HG03565 (cell line): ENCODE results near the gene AFF1.

Source experiments
- ATAC-seq: cut with Tn5 transposase; IDR thresholded peaks from one replicate; pipeline ENCODE4 v1.9.1; 2021; ENCODE audit warnings: mild to moderate bottlenecking, moderate library complexity; ENCODE audit not compliant: unreplicated experiment

Gene AFF1, protein sequence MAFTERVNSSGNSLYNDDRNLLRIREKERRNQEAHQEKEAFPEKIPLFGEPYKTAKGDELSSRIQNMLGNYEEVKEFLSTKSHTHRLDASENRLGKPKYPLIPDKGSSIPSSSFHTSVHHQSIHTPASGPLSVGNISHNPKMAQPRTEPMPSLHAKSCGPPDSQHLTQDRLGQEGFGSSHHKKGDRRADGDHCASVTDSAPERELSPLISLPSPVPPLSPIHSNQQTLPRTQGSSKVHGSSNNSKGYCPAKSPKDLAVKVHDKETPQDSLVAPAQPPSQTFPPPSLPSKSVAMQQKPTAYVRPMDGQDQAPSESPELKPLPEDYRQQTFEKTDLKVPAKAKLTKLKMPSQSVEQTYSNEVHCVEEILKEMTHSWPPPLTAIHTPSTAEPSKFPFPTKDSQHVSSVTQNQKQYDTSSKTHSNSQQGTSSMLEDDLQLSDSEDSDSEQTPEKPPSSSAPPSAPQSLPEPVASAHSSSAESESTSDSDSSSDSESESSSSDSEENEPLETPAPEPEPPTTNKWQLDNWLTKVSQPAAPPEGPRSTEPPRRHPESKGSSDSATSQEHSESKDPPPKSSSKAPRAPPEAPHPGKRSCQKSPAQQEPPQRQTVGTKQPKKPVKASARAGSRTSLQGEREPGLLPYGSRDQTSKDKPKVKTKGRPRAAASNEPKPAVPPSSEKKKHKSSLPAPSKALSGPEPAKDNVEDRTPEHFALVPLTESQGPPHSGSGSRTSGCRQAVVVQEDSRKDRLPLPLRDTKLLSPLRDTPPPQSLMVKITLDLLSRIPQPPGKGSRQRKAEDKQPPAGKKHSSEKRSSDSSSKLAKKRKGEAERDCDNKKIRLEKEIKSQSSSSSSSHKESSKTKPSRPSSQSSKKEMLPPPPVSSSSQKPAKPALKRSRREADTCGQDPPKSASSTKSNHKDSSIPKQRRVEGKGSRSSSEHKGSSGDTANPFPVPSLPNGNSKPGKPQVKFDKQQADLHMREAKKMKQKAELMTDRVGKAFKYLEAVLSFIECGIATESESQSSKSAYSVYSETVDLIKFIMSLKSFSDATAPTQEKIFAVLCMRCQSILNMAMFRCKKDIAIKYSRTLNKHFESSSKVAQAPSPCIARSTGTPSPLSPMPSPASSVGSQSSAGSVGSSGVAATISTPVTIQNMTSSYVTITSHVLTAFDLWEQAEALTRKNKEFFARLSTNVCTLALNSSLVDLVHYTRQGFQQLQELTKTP

DNA sequence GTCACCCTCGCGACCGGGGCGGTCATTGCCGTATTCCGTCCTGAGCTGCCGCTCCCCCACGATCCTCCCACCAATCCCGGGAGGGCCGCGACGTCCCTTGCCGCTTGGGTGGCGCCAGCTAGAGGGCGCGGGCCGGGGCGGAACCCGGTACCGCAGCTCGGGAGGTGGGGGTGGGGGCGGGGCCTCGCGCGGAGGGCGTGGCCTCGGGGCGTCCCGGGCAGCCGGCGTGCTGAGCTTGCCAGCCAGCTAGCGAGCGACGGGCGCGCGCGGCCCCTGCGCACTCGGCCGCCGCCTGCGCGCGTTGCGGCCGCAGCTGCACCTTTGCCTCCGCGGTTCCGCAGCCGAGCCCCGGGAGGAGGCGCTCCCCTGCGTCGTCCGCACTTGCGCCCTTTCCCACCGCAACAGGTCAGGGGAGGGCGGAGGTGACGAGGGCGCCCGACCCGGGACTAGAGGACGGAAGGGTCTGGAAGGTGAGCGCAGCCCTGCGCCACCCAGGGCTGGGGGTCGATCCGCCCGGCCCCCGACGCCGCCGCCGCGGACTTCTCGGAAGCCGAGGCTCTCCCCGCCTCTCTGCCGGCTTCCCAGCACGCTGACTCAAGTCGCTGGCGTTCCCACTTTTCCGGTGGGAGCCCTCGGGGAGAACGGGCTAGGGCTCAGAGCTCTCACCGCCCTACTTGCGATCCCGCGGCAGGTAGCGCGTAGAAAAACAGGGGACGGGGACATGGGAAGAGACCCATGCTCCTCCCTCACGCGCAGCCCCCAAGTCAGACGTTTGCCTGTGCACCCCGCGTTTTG, at the start of gene AFF1:
AFF1 (plus strand) TSS at position 241 of the 795 bp plus-strand sequence. CDS start 13,523 bp downstream, outside the sequence.
- peak; percentile 45 for ATAC-seq

DNA sequence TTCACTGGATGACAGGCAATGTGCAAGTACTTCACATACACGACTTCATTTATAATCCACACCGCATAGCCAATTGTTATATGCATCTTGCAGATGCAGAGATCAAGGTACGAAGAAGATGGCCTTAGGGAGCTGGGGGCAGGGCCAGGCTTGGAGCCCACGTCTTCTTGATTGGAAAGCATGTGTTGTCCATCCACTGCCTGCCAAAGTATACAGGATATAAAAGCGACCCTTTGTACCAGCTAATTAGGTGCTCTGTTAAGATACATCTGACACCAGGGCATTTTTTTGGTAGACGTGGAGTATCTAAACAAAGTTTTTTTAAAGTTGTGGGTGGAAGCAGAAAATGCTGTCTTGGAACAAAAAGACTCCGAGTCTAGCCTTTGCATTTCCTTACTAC, 44.0 kb upstream of the AFF1 start:
- no peak for ATAC-seq

DNA sequence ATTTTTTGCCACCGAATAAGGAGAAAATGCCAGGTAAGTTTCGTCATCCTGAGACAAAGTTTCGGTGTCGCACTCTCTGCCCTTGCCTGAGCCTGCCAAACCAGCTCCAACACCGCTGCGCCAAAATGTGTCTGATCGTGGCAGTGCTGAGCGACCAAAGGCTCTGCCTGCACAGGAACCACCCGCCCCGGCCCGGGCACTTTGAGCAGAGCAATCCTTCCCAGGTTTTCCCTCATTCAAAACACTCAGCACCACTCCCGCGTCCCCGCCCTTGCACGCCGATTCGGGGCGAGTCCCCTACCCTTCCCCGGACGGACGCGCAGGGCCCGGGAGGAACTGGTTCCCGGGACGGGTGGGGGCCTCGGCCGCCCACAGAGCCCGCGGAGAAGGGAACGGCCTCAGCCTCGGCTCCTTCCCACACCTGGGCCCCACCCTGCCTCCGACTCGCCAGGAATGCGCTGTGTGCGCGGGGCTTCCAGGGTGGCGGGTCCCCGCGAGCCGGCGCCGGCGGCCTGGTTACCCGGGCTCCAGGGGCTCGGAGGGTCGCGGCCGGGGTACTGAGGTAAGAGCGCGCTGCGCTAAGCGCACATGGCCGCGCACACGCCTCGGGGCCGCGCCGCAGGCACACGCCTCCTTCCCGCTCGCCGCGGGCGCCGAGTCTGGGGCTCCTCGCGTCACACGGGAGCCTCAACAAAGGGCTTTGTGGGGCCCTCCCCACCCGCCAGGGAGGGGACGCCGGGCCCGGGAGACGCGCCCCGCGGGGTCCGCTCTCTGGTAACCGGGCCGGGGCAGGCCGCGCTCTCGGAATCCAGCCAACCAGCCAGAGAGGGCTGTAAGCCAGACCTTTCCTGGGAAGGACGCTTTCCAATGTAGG, 42.8 kb upstream of the AFF1 start, which contains the start of gene C4orf36:
C4orf36 (minus strand) TSS at position 661 of the 874 bp plus-strand sequence. CDS start 902 bp downstream, outside the sequence.
- ATAC-seq = peak; percentile 39

DNA sequence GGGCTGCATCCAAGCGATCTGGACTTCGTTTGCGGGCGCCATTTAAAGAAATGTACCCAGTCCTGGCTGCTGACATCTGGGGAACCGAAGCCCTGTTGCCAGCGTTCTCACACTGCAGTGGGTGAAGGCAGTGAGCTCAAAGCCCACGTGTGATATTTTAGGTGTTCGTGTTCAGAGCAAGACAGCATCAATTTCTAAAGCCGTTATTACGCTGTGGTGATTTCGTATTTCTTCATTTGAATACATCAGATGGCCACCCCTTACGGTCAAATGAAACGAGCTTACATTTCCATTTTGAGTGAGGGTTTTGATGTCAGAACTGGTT, 42.2 kb upstream of the AFF1 start:
- ATAC-seq = no peak

DNA sequence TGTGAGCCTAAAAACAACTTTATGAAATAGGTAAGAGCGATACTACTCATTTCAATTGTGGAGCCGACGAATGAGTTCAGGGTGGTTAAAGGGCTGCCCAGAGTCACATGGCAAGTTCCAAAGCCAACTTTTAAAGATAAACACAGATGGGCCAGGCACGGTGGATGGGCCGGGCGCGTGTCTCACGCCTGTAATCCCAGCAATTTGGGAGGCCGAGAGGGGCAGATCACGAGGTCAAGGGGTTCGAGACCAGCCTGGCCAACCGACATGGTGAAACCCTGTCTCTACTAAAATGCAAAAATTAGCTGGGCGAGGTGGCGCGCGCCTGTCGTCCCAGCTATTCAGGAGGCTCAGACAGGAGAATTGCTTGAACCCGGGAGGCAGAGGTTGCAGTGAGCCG, 41.7 kb upstream of the AFF1 start:
- ATAC-seq = no peak

DNA sequence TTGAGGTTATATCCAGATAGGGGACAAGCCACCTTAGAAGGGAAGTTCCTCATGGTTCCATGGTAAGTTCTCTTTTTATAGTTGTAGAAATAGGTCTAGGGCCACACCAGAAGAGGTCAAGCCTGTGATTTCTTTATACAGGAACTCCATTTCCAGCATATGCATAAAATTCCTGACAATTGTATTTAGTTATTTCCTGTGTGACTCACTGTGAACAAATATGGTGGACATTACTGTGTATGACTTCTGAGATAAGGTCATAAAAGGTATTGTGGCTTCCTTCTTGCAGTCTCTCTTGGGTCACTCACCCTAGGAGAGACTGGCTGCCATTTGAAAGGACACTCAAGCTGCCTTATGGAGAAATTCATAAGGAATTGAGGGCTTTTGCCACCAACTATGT, 40.4 kb upstream of the AFF1 start:
- ATAC-seq = no peak

DNA sequence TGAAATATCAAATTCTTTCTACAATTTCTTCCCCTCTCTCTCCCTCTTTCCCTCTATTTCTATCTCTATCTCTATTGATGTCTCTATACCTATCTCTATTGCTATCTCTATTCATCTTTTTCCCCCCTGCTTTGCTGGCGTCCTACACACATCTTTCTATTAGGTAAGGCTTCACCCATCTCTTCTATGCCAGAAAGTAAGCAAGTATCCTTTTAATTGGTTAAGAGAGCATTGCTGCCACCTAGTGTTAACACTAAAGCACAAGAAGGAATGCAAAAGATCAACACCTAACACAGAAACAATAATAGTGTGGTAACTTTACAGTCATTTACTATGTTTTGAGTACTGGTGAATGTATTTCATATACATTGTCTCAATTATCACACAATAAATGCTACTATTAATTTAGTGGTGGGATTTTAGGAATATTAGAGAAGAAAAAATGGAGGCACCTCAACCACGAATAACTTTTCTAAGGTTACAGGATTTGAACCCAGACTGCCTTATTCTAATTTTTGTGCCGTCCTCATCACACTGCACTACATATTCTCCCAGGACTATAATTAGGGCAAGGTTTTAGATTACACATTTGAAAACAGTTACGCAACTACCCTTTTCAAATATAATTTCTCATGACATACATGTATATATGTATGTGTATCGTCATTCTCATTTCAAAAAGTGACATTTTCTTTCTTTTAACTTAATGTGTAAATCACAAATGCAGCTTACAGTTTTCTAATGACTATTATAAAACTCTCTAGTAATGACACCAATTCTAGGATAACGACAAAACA, 38.9 kb upstream of the AFF1 start:
- peak; percentile 59 for ATAC-seq

DNA sequence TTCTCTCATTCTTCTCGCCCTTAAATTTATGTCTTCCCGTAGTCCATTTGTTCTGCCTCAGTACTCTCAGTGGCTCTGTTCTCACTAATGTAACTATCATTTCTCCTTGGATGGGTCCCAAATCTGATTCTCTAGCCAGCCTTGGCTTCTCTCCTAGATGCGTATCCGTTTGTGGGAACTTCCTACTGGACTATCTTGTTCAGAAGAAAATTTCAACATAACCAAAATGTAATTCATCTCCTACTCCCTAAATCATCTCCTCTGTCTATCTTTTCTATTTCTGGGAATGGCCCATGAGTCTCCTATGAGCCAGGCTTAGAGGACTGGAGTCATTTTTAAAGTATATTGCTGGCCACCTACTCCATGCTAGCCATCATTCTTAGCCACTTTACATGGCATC, 38.2 kb upstream of the AFF1 start:
- no peak for ATAC-seq

DNA sequence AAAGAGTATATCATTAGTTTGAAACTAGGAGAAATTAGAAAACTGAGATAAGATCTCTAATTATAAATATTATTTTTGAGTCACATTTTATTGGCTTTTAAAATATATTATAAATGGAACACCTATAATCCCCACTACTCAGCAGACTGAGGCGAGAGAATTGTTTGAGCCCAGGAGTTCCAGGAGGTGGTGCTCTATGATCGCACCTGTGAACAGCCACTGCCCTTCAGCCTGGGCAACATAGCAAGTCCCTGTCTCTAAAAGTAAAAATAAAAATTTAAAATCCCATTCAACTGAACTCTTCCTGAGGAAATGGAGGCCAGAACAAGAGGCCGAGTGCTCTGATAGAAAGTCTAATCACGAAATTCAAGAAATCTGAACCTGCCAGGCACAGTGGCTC, 36.2 kb upstream of the AFF1 start:
- ATAC-seq = no peak

DNA sequence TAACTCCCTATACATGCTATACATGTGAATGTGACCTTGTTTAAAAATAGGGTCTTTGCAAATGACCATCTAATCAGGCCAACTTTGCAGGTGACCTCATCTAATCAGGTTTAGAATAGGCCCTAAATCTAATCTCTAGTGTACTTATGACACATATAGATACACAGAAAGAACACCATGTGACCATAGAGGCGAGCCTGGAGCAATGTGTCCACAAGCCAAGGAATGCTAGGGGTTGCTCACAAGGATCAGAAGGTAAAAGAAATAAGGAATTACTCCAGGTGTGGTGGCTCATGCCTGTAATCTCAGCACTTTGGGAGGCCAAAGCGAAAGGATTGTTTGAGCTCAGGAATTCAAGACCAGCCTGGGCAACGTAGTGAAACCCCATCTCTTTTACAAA, 32.9 kb upstream of the AFF1 start:
- ATAC-seq = no peak

DNA sequence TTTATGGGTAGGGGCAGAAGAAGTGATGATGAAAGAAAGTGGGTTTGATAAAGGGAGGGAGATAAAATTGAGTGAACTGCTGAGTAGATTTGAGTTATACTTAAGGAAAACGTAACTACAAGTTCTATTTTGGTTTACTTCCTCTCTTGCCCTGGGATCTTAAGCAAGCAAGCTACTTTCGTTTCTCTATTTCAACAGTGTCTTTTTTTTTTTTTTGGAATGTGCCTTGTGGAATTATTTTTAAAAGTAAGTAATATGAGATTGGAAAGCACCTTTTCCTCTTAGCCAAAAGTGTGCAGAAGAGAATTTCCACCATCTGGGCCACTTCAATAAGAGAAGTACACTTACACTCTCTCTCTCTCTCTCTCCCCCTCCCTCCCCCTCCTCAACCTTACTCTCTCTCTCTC, 26.6 kb upstream of the AFF1 start:
- no peak for ATAC-seq

DNA sequence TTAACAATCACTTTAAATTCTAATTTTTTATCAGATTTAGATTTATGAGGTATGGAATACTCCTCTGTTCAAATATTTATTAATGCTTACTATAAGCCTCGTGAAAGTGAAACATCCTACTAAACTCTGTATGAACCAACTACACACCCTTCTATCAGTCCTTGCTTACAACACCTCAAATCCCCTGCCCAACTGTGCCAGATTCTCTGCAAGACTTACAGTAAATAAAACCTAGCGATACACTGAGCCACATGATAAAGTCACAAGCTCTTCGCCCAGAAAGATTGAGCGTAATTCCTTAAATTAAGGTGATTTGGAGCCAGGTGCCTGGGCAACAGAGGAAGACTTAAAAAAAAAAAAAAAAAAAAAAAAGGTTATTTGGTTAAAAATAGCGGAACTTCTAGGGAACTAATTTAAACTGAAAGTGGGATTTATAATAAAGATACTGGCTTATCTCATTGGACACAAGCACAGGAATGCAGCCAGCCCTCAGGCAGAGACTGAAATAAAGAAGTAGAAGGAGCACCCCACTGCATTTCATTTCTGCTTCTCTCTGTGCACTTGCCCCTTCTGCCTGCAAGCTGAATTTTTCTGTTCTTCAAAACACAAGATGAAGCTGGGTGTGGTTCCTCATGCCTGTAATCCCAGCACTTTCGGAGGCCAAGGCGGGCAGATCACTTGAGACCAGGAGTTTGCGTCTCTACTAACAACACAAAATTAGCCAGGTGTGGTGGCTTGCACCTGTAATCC, 25.1 kb upstream of the AFF1 start:
- no peak for ATAC-seq

DNA sequence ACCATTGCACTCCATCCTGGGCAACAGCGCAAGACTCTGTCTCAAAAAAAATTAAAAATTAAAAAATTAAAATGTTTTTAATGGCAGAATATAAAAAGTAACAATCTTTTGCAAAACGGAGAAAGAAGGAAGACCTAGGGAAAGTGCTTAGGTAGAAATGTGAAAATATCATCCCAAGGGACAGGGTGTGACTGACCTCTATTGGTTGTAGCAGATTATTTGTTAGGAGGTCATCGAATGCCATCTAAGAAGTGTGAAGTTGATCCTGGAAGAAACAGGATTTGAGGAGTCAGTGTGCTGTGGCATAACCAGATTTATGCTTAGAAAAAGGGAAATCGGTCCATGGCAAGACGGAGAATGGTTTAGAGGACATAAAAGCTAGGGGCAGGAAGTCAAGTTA, 24.4 kb upstream of the AFF1 start:
- ATAC-seq = no peak

DNA sequence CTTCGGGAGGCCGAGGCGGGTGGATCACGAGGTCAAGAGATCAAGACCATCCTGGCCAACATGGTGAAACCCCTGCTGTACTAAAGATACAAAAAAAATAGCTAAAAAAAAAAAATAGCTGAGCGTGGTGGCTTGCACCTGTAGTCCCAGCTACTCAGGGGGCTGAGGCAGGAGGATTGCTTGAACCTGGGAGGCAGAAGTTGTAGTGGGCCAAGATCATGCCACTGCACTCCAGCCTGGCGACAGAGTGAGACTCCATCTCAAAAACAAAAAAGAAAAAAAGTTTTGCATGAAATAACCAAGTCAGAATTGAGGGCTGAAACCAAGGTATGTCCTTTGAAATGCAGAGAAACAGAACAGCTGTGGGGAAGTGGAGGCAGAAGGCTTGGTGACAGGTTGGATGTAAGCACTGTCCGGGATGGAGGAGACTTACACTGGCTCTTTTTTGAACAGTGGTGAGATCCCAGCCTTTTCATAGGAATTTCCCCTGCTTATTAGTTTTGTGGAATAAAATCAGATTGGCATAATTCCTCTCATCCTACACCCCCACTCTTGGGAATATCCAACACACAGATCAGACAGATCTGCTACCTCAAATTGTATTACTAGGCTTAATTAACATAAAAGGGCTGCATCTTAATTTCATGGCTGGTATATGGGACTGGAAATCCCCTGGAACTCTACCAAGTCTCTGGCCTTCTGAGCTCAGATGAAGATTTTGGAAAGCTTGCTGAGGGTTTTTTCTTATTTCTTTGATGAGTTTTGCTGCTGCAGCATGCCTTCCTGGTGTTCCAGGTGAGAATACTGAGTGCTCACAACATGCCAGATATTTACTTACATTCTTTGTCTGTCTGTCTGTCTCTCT, 23.8 kb upstream of the AFF1 start:
- no peak for ATAC-seq

DNA sequence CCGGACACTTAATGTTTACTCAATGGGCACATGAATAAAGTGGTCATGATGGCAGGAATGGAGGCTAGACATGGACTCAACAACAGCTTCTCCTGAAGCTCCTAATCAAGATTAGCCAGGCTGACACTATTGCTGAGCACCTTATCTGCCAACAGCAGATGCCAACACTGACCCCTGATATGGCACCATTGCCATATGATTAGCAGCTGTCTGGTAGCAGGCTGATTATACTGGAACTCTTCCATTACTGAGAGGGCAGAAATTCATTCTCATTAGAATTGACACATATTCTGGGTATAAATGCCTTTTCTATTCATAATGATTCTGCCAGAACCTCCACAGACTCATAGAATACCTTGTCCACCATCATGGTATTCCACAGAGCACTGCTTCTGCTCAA, 18.4 kb upstream of the AFF1 start:
- ATAC-seq = no peak

DNA sequence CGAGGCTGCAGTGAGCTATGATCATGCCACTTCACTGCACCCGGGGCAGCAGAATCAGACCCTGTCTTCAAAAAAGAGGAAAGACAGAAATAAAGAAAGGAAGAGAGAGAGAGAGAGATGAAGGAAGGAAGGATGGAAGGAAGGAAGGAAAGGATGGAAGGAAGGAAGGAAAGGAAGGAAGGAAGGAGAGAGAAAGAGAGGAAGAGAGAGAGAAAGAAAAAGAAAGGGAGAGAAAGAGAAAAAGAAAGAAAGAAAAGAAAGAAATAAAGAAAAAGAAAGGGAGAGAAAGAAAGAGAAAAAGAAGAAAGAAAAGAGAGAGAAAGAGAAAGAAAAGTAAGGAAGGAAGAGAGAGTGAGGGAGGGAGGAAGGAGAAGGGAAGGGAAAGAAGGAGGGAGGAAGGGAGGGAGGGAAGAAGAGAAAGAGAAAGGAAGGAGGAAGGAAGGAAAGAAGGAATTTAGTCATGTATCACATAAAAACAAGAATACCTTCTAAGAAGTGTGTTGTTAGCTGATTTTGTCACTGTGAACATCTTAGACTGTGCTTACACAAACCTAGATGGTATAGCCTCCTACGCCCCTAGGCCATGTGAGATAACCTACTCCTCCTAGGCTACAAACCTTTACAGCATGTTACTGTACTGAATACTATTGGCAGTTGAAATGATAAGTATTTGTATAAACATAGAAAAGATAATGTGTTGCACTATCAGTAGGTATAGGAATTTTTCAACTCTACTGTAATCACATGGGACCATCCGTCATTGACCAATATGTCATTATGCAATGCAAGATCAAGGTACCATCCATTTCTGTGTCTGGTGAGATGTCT, 17.4 kb upstream of the AFF1 start:
- ATAC-seq = no peak
